ENCODE data around the gene NLK.
"Not testable (repeated sequence)": the region's sequence is repeated elsewhere in the genome, so short reads cannot be mapped to it uniquely, and the experiment has no call there.

Gene NLK

GRCh38 chr17:28074010-28074409, 31.5 kb downstream of the NLK start:
- no peak for DNase-seq

GRCh38 chr17:28076144-28076543, 33.7 kb downstream of the NLK start:
- DNase-seq = no peak

- peak; percentile 11 to 29 for DNase-seq
Measured at GRCh38 chr17:28077140-28077539, 34.7 kb downstream of the NLK start.

- DNase-seq = peak; percentile 10 to 61
Measured at GRCh38 chr17:28078341-28079229, 36.1 kb downstream of the NLK start.

GRCh38 chr17:28081467-28081866, 39.0 kb downstream of the NLK start:
- DNase-seq = no peak

- no peak for DNase-seq
Measured at GRCh38 chr17:28085766-28086165, 43.3 kb downstream of the NLK start.

GRCh38 chr17:28086519-28086918, 44.0 kb downstream of the NLK start:
- DNase-seq = no peak

GRCh38 chr17:28087743-28088142, 45.3 kb downstream of the NLK start:
- no peak for DNase-seq

GRCh38 chr17:28090551-28090950, 48.1 kb downstream of the NLK start:
- DNase-seq = no peak

- no peak for DNase-seq
Measured at GRCh38 chr17:28092088-28092487, 49.6 kb downstream of the NLK start.

GRCh38 chr17:28093999-28094716, 51.7 kb downstream of the NLK start:
- DNase-seq = no peak

- DNase-seq = no peak
Measured at GRCh38 chr17:28096756-28097155, 54.3 kb downstream of the NLK start.

- no peak for DNase-seq
Measured at GRCh38 chr17:28097254-28097653, 54.8 kb downstream of the NLK start.

GRCh38 chr17:28097901-28098300, 55.4 kb downstream of the NLK start:
- no peak for DNase-seq

GRCh38 chr17:28098591-28098990, 56.1 kb downstream of the NLK start:
- not testable (repeated sequence) for DNase-seq

- DNase-seq = no peak
Measured at GRCh38 chr17:28100251-28100650, 57.8 kb downstream of the NLK start.

GRCh38 chr17:28100936-28101335, 58.5 kb downstream of the NLK start:
- DNase-seq = no peak

- no peak for DNase-seq
Measured at GRCh38 chr17:28101919-28102318, 59.4 kb downstream of the NLK start.

- no peak for DNase-seq
Measured at GRCh38 chr17:28105501-28105900, 63.0 kb downstream of the NLK start.

GRCh38 chr17:28110184-28110583, 67.7 kb downstream of the NLK start:
- no peak for DNase-seq

GRCh38 chr17:28112181-28112580, 69.7 kb downstream of the NLK start:
- peak in 1 of 2 donors; percentile 40 for DNase-seq

- no peak for DNase-seq
Measured at GRCh38 chr17:28112606-28113005, 70.1 kb downstream of the NLK start.

GRCh38 chr17:28113269-28113668, 70.8 kb downstream of the NLK start:
- DNase-seq = no peak

- DNase-seq = no peak
Measured at GRCh38 chr17:28115046-28115445, 72.6 kb downstream of the NLK start.
